Cardiac muscle cell (in vitro differentiated cells and primary cell): Measurements from ENCODE around the gene ABCC4. TPM values are rescaled to one million over a fixed set of nuclear protein-coding genes. Genes with fewer than 3 reads are reported as not detected.

Source experiments
- DNase-seq, 2 donors: peaks; one replicate each; pipeline versions ENCODE4 v3.0.0 to v3.0.0-alpha.2; 2010 to 2017; ENCODE audit warnings: low read depth in 1 of 2, low spot score in 1 of 2
- H3K27ac ChIP-seq: fragments of 200-600 bp; sonication (generic); 2 replicates; pipeline ENCODE4 v1.5.1; 2016
- H3K27me3 ChIP-seq: fragments of 200-600 bp; sonication (generic); 2 replicates; pipeline ENCODE4 v1.6.0; 2016; ENCODE audit warnings: control low read depth
- H3K36me3 ChIP-seq: fragments of 200-600 bp; sonication (generic); 2 replicates; pipeline ENCODE4 v1.5.1; 2016; ENCODE audit warnings: control low read depth
- H3K4me1 ChIP-seq: fragments of 200-600 bp; sonication (generic); 2 replicates; pipeline ENCODE4 v1.8.1; 2017; ENCODE audit warnings: low read depth, mild to moderate bottlenecking, mixed run types
- H3K4me3 ChIP-seq: fragments of 200-600 bp; sonication (generic); 2 replicates; pipeline ENCODE4 v1.5.1; 2016; ENCODE audit warnings: mild to moderate bottlenecking
- H3K9me3 ChIP-seq: fragments of 200-600 bp; sonication (generic); 2 replicates; pipeline ENCODE4 v1.5.1; 2017; ENCODE audit warnings: low read depth, mild to moderate bottlenecking, control low read depth
- polyA plus RNA-seq: library from polyadenylated mRNA; unstranded; fragments of >200 nt; fragmentation: Nextera tagmentation; extraction: Ambion mirVana; gene quantifications from 2 replicates; pipeline ENCODE4 v1.2.1, GENCODE V29; 2016
- total RNA-seq: library from RNA; depleted of rRNA; stranded (reverse); fragments of >200 nt; gene quantifications from 2 replicates; pipeline ENCODE4 v1.2.3, GENCODE V29; 2016
- TF ChIP-seq, protein P1 (sequence below): IDR thresholded peaks from 2 replicates; pipeline ENCODE4 v1.5.1; 2012; ENCODE audit warnings: low read depth, mild to moderate bottlenecking, low read length

ABCC4 gene
- total and polyA plus RNA-seq, 2 experiments from 2014 or later: 1.6 to 5.0 TPM

DNA sequence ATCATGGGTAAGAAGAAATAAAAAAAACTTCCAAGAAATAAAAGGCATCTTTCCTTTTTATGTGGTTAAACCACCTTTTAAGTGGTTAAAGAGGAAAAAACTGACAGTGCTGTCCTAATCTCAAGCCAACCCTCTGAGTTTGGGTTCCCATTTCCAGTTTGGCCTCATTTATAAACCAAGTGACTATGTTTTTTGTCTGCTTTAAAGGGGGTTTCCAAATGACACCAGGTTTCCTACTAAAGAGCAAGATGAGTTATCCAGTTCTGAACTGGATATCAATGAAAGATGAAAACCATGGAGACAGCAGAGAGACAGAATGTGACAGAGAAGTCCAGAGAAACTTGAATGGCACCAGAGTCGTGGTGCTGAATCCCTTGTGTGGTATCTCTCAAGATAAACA, 251.5 kb downstream of the ABCC4 start:
- DNase-seq: no peak
- H3K27ac ChIP-seq: no peak overlapping the region
- H3K27me3 ChIP-seq: no peaks in the 10 kb centered on the region
- no peak overlapping the region for H3K4me3 ChIP-seq
- no peaks in the 10 kb centered on the region for H3K36me3 ChIP-seq
- no peaks in the 10 kb centered on the region for H3K9me3 ChIP-seq
- no peaks in the 10 kb centered on the region for H3K4me1 ChIP-seq
- TF ChIP-seq, protein P1, sequence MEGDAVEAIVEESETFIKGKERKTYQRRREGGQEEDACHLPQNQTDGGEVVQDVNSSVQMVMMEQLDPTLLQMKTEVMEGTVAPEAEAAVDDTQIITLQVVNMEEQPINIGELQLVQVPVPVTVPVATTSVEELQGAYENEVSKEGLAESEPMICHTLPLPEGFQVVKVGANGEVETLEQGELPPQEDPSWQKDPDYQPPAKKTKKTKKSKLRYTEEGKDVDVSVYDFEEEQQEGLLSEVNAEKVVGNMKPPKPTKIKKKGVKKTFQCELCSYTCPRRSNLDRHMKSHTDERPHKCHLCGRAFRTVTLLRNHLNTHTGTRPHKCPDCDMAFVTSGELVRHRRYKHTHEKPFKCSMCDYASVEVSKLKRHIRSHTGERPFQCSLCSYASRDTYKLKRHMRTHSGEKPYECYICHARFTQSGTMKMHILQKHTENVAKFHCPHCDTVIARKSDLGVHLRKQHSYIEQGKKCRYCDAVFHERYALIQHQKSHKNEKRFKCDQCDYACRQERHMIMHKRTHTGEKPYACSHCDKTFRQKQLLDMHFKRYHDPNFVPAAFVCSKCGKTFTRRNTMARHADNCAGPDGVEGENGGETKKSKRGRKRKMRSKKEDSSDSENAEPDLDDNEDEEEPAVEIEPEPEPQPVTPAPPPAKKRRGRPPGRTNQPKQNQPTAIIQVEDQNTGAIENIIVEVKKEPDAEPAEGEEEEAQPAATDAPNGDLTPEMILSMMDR: no peak

DNA sequence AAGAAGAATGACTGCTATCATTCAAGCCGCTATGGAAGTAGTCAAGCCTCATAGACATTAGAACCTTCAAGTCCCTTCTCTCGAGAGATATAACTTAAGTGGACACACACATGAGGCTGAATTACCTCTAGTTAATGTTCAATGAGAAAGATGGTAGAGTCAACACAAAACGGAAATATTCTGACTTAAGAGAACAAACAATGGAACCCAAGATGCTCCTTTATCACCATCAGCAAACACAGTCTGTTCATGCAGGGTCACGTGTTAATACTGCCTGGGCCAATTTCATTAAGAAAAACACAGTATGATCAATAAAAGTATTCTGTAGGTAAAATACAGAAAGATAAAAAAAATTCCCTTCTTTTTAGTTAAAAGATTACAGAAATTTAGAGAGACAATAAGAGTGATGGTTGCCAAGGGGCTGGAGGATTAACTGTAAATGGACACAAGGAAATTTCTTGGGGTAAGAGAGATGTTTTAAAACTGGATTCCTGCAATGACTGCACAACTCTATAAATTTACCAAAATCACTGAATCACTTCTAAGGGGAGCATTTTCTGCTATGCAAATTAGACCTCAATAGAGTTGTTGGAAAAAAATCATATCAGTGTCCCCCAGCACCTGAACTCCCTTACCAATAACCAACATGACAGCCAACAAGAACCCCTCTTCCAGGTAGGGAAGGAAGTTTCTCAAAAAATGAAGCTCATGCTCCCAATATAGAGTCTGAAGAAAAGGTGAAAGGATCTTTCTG, 256.6 kb downstream of the ABCC4 start:
- no peak overlapping the region for H3K4me3 ChIP-seq
- no peak overlapping the region for H3K27ac ChIP-seq
- no peak for DNase-seq
- H3K4me1 ChIP-seq: no peaks in the 10 kb centered on the region
- H3K9me3 ChIP-seq: no peaks in the 10 kb centered on the region
- TF ChIP-seq, protein P1: no peak
- H3K27me3 ChIP-seq: no peaks in the 10 kb centered on the region
- no peaks in the 10 kb centered on the region for H3K36me3 ChIP-seq

DNA sequence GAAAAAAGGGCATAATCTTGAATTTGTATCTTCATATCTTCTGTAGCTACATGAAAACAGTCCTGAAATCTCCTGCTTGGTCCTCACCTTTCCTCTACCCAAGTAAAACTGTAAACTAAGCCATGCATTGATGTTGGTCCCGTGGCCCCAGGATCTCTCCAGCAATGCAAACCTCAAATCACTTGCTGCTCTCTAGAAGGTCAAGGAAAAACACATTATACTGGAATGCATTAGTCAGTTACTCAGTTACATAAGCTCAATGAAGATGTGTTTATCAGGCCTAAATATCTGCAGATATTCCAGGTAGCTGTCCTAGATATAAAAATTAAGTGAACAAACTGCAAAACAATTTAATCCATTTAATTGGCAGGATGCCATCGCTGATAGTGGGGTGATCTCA, 261.8 kb downstream of the ABCC4 start:
- Histone ChIP-seq H3K36me3 (no peaks in the 10 kb centered on the region), H3K4me1 (no peaks in the 10 kb centered on the region), H3K27ac (no peak overlapping the region), H3K27me3 (no peaks in the 10 kb centered on the region), H3K9me3 (no peaks in the 10 kb centered on the region), H3K4me3 (no peak overlapping the region)
- TF ChIP-seq, protein P1: no peak
- no peak for DNase-seq

DNA sequence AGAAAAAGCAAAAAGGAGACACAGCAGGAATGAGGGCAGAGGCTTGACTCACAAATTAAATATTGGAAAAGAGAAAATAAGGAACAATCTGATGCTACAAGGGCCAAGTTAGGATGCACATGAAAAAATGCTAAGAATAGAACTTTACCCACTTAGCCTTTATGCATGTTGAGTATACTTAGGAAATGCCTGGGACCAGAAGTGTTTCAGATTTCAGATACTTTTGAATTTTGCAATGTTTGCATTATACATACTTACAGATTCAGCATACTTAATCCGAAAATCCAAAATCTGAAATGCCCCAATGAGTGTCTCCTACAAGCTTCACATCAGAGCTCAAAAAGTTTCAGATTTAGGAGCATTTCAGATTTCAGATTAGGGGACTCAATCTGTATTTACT, 262.3 kb downstream of the ABCC4 start:
- Histone ChIP-seq H3K36me3 (no peaks in the 10 kb centered on the region), H3K27ac (no peak overlapping the region), H3K4me1 (no peaks in the 10 kb centered on the region), H3K9me3 (no peaks in the 10 kb centered on the region), H3K4me3 (no peak overlapping the region), H3K27me3 (no peaks in the 10 kb centered on the region)
- DNase-seq: no peak
- TF ChIP-seq, protein P1: no peak

DNA sequence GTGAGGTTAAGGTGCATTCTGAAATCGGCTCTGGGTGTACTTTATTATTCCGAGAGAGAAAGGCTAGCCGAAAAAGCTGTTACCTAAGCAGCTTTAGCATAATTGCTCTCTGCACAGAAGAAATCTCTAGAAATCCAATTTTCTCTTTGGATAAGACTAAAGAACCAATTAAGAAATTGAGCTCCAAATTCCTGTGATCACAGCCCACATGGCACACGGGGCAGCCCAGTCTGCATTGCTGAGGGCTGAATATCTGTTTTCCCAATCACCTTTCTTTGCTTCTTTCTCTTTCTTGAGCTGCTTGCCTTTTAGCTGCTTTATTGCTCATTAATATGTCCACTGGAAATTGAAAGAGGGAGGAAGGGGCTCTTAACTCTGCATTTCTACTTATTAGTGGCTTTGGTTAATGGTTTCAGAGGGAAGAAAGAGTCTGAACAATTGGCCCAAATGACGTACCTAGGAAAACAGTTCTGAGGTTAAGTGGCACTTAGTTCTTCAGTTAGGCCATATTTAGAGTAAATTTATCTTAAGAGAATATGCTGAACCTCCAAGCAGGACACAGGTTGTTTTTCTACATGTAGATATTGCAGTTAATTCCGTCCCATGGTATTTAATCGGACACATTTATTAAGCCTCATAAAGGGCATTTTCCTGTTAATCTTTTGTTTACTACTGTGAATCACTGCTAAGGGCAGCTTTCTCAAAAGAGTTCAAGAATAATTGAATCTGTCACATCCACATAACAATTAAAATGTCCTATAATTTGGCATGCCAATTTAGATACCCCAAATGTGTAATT, 265.7 kb downstream of the ABCC4 start:
- Histone ChIP-seq H3K9me3 (no peaks in the 10 kb centered on the region), H3K27ac (no peak overlapping the region), H3K36me3 (no peaks in the 10 kb centered on the region), H3K4me3 (no peak overlapping the region), H3K4me1 (no peaks in the 10 kb centered on the region), H3K27me3 (no peaks in the 10 kb centered on the region)
- TF ChIP-seq, protein P1: no peak
- no peak for DNase-seq
